AG09309 (cell line): ENCODE results near the gene ARL16.

ENCODE experiments used
- DNase-seq: peaks from one replicate; pipeline ENCODE4 v3.0.0-alpha.2; 2010; ENCODE audit warnings: low read depth
- H3K4me3 ChIP-seq: 2 replicates; pipeline ENCODE4 v1.5.1; 2011; ENCODE audit warnings: mild to moderate bottlenecking, low read depth, low read length, moderate library complexity; ENCODE audit not compliant: control insufficient read depth
- TF ChIP-seq, protein P1 (sequence below): IDR thresholded peaks from 2 replicates; pipeline ENCODE4 v1.5.1; 2011; ENCODE audit warnings: mild to moderate bottlenecking, low read depth, low read length, inconsistent platforms; ENCODE audit not compliant: insufficient read depth, control insufficient read depth; ENCODE audit errors: missing control alignments

The ARL16 gene

DNA sequence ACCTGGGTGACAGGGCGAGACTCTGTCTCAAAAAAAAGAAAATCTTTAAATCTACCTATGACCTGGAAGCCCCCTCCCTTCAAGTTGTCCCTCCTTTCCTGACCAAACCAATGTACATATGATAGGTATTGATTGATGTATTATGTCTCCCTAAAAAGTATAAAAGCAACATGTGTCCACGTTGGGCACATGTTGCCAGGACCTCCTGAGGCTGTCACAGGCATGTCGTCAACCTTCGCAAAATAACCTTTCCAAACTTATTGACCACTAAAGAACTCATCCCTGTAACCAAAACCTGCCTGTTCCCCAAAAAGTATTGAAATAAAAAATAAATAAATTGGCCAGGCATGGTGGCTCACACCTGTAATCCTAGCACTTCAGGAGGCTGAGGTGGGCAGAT is 21.6 kb downstream of the ARL16 start:
- H3K4me3 ChIP-seq = no peak overlapping the region
- DNase-seq = no peak
- TF ChIP-seq, protein P1, sequence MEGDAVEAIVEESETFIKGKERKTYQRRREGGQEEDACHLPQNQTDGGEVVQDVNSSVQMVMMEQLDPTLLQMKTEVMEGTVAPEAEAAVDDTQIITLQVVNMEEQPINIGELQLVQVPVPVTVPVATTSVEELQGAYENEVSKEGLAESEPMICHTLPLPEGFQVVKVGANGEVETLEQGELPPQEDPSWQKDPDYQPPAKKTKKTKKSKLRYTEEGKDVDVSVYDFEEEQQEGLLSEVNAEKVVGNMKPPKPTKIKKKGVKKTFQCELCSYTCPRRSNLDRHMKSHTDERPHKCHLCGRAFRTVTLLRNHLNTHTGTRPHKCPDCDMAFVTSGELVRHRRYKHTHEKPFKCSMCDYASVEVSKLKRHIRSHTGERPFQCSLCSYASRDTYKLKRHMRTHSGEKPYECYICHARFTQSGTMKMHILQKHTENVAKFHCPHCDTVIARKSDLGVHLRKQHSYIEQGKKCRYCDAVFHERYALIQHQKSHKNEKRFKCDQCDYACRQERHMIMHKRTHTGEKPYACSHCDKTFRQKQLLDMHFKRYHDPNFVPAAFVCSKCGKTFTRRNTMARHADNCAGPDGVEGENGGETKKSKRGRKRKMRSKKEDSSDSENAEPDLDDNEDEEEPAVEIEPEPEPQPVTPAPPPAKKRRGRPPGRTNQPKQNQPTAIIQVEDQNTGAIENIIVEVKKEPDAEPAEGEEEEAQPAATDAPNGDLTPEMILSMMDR = no peak

DNA sequence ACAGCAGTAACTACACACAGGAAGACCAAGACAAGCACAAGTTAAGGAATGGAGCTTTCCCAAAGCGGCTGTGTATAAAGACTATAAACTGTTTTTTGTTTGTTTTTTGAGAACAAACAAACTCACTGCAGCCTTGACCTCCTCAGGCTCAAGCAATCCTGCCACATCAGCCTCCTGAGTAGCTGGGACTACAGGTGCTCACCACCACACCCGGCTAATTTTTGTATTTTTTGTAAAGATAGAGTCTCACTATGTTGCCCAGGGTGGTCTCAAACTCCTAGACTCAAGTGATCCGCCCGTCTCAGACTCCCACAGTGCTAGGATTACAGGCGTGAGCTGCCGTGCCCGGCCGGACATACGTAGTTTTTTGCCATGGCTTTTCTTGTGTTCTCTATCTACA is 23.2 kb downstream of the ARL16 start:
- TF ChIP-seq, protein P1 = no peak
- DNase-seq = no peak
- H3K4me3 ChIP-seq = no peak overlapping the region

DNA sequence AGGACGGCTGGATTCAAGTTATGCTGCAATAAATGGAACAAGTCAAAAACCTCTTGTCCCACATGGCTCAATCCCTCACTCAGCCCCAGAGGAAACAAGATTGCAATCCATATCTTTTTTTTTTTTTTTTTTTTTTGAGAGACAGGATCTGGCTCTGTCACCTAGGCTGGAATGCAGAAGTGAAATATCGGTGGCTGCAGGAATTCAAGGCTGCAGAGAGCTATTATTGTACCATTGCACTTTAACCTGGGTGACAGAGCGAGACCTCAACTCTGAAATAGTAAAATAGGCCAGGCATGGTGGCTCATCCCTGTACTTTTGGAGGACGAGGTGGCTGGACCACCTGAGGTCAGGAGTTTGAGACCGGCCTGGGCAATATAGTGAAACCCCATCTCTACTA is 24.6 kb downstream of the ARL16 start:
- TF ChIP-seq, protein P1 = no peak
- H3K4me3 ChIP-seq = no peak overlapping the region
- no peak for DNase-seq

- TF ChIP-seq, protein P1 = no peak
- DNase-seq = no peak
- H3K4me3 ChIP-seq = no peak overlapping the region
Observed at GRCh38 chr17:81656835-81657234, 26.8 kb downstream of the ARL16 start.

GRCh38 chr17:81656118-81656743 is 27.4 kb downstream of the ARL16 start, which contains the start of gene PDE6G:
TSS of gene PDE6G (minus strand) at chr17:81656542. CDS start at chr17:81653305, 3,237 bp downstream.
- H3K4me3 ChIP-seq = no peak within 1 kb of the TSS
- no peak for DNase-seq
- TF ChIP-seq, protein P1 = no peak

DNA sequence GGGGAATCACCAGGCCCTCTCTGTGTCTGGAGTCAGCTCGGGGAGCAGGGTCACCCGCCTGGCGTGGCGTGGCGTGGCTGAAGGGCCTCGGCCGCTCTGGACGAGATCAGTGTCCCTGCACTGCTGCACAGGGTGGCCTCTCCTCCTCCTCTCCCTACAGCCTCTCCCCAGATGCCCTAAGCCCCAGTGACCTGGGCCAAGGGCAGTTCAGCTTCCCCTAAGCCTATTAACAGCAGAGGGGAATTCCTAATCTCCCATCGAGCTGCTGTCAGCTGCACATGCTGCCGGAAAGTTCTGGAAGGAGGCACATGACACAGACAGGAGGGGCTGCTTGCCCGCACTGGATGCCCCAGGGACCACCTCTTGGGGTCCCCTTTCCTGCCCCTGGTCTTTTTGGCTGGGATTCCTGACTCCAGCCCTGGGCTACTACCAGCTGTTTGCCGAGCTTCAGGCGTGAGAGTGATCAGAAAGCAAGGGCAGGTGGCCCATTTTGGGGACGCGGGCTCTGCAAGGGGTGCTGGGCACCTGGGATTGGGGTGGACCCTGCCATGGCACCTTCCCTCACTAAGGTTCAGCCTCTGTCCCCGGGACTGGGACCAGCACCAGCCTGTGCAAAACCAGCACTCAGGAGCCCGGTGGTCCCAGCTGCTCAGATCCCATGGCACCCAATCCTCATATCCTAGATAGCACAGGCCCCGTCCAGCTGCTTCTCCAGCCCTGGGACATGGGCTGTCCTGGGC is 28.0 kb downstream of the ARL16 start:
- no peak for DNase-seq
- TF ChIP-seq, protein P1 = no peak
- H3K4me3 ChIP-seq = no peak overlapping the region
